HG03469 (cell line): Measurements from ENCODE around the gene CIB4.

Experiments
- ATAC-seq: cut with Tn5 transposase; IDR thresholded peaks from one replicate; pipeline ENCODE4 v1.9.1; 2021; ENCODE audit warnings: mild to moderate bottlenecking, moderate library complexity, moderate number of reproducible peaks; ENCODE audit not compliant: unreplicated experiment

Gene CIB4

DNA sequence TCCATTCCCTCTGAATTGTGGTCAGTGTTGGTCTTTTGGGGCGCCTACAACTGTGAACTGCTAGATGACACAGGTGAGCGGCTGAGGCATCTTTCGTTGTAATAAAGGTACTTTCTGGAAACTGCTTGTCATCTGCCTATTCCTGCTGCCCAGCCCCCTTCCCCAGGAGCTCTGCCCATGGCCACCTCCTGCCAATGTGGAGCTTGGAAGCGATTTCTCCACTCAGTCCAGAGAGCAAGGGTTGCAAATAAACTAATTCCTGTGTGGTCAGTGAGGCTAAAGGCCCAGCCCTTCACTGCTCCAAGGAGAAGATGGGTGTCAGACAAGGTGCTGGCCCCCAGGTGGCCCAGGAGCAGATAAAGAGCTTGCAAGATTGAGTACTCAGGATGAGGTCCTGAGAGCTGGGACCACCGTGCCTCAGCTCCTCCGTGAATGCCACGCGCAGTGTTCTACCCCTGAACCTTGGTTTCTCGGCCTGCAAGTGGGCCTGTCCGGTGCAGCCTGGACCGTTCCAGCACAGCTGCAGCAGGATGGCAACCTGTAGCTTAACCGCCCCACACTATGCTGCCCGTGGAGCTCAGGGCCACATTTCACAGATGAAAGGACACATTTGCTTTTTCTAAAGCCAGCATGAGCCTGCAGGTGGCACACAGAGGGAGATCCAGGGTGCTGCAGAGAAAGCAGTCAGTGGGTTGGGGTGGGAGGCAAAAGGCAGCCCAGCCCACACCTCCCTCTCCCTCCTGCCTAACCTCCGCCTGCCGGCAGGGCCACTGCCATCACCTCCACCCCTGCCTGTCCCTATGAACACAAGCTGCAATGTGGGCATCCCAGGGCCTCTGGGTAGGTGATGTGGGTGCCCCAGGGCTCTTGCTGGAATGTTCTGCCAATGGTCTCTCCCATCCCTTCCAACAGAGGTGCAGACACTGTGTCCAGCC lies 84.6 kb downstream of the CIB4 start:
- no peak for ATAC-seq

DNA sequence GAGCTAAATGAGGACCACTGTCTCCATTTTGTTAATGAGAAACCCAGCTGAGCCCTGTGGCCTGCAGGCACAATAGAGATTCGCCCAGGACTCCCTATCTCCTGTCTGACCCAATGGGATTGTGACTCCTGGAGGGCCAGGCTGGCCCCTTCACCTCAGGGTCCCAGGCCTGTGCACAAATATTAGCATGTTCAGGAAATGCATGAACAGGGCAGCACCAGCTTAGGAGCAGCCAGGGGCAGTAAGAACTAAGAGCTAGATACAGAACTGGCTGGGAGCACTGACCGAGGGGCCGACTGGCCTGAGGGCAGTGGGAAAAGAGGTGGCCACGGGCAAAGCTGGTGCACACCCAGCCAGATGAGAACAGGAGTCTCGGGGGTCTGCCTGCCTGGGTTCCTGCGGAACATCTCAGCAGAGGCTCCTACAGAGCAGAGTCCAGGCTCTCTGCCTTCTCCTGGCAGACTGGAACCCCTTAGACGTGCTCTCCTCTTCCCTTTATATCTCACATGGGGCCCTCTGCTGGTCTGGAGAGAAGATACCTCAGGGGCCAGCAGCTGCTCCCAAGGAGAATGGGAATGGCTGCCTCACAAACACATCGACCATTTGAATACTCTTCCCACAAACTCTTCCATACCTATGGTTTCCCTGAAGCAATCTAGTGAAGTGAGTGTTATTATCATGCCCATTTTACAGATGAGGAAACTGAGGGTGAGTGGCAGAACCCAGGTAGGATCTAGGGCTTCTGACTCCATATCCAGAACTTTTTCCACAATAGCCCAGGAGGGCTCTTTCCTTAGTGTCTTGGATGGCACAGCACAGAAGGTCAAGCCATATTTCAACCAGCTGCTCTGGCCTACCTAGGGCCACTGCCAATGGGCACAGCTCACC lies 85.7 kb downstream of the CIB4 start:
- ATAC-seq: no peak

DNA sequence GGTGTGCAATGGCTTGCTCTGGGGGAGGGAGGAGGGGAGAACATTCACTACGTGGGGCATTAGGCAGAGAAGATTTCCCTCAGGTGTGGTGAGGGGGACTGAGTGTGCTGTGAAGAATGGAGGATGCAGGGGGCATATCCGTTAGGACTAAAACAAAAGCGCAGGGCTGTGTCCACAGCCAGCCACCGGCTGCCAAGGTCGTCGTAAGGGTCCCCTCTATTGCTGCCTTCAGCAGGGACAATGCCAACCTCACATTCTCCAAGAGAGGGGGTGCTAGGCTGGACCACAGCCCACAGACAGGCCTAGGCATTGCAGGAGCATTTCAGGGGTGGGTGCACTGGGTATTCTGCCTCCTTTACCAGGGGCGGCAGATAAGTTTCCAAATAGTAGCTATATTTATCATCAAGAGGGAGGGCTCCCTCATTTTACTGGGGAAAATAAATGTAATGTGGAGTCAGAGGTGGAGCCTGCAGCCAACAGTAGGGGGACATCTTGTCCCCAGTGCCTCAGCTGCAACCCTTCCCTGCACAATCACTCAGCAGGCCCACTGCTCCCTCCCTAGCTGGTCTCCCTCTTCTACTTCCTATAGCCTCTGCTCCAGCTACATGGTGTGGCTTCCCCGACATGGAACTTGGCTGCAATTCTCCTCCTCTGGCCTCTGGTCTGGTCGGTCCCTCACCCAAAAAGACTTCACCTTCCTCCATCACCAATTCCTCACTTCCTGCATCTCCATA lies 88.4 kb downstream of the CIB4 start:
- ATAC-seq: no peak

DNA sequence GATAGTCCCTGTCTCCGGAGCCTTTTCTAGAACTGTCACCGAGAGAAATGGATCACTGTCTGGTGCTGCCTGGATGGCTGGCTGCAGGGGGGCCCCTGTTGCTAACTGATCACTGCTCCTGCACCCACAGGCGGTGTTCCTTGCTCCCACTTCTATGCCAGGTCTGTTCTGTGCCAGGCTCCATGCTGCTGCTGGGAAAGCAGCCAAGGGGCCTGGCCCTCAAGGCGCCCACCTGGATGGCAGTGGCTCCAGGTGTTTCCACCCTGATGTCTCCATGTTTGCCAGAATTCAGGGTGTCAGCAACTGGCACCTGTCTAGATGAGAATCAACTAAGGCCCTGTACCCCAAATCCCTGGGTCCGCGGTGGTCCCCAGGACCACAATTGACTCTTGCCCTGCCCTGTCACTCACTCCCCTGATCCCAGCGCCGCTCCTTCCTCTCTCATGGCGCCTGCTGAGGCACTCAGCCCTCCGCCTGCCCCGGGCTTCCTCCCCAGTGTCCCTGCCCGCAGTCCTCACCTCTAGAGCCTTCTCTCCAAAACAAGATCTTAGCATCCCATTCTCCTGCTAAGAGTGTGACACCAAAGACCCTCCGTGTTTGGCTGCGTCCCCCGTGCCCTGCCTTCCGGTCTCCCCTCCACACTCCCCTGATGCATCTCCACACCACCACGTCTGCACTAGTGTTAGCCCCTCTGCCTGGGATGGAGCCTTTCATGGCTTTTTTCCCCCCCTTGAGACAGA lies 90.7 kb downstream of the CIB4 start:
- ATAC-seq: no peak

DNA sequence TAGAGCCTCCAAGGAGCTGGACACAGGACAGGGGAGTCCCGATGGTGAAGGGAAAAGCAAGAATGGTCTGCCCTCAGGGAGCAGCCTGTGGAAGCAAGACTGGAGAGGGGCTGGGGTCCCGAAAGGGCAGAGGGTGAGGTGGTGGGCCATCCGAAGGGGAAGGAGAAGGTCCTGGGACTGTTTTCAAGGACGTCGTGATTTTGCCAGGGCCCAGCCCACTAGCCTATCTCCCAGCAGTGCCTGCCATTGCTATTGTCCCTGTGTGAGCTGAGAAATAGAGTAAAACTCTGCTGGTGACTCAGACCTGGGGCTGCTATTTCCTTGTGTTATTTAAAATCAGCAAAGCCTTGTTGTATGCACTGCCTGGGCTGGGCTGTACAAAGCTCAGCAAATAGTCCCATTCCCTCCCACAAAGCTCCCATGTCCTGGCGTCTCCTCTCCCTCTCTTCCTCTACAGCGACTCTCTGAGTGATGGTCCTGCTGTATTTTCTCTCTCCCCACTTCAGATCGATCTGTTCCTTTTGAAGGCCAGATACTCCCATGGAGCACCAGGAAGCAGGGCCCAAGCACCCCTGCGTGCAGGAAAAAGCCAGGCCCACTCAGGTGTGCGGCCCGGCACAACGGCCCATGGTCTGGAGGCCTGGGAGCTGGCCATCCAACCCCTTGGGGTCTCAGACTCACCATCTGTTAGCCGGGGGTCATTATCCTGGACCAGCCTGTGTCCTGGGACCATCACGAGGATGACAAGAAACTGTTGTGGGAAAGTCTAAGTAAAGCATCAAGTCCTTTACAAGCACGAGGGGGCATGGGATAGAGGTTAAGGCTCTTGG lies 98.3 kb downstream of the CIB4 start:
- no peak for ATAC-seq

DNA sequence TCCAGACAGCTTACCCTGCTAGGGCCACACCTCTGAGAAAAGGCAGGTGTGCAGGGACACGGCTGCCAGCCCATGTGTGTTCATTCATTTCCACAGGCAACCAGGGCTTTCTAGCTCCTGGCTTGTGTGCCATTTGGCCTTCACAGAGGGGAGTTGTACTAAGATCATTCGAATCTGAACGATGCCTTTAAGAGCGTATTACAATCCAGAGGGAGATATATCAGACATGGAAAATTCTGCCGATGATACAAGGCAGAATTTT lies 99.0 kb downstream of the CIB4 start:
- ATAC-seq: no peak

DNA sequence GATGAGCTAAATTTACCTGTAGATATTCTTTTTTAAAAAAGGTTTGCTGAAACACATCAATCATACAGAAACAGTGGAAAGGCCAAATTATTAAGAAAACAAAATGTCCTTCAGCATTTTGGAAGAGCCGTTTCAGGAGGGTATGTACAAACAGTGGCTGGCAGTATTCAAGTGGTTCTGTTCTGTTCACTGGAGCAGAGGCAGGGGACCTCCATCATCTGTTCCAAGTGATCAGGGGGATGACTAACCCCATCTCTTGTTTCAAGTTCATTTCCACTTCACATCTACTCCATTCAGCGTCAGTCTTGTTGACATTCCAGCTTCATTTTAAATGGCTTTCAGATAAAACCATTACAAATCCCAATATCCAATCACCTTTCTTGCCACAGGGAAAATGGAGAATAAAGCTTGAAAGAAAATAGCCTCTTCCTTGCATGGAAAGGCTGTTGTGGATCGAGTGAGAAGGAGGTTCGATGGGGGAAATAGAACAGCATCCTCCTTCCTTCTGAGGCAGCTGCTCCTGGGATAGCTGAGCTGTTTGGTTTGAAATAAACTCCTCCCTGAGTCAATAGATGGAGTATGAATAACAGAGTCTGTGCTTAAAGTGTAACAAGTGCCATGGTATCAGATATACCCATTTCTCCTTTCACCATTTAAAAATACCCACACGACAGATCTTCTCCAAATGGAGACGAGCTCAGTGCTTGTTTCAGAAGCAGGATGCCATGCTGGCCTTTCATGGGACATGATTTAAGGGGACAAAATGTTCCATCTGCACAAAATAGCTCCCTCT lies 99.6 kb downstream of the CIB4 start:
- ATAC-seq: no peak

DNA sequence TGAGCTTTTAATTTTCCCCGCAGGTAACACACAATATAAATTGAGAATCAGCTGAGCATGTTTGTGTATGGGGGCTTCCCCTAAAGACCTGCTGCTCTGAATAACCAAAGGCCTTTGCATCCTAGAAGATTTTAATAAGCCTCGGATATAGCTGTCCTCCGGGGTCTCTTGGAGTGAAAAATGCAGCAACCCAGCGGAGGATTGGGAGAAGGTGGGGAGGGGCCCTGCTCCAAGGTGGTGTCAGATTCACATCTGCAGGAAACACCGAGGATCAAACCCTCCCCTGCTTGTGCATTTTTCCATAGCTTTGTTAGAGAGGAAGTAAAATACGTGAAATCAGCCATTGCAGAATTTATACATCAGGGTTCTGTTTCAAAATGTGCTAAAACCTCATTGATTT lies 100.2 kb downstream of the CIB4 start:
- no peak for ATAC-seq

DNA sequence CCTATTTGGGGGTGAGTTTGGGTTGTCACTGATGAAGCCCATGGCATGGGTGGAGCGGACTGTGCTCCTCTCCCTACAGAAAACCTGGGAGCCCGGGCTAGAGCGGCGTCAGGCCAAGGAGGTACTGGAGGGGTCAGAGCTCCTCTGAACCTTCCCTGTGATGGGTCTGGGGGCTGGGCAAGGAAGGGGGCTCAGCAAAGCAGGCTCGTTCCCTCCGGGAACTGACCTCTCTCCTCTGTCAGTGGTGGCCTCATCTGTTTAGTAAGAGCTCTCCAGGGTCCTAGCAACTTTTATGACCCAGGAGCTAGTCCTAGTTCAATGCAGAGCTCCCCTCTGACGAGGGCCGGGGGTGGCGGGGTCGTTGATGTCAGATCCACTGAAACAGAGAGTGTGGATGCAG lies 100.9 kb downstream of the CIB4 start:
- no peak for ATAC-seq

DNA sequence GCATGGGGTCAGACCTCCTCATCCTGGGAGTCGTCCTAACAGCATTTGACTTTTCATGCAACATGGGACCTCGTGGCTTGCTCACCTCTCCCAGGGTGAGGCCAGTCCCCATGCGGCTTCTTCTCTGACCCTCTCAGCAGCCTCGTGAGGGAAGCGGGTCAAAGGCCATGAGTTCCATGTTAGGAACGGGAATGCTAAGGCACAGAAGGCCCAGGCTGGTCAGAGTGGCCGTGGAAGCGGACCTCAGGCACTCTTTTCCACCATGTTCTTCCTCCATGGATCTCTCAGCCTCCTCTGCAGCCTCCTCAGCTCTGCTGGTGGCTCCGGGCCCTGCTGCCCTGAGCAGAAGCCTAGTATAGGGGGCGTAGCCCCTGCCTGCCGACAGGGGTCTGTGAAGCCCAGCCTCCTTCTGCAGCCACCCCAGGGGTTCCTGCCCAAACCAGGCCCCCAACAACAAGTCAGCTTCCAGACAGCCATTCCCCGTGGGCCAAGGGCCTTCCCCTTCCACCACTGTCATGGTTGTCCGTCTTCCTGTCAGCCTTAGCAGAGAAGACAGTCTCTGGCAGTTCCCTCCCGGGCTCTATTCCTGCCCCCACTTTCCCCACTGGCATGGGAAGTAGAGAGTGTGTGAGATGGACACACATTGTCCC lies 103.2 kb downstream of the CIB4 start:
- no peak for ATAC-seq

DNA sequence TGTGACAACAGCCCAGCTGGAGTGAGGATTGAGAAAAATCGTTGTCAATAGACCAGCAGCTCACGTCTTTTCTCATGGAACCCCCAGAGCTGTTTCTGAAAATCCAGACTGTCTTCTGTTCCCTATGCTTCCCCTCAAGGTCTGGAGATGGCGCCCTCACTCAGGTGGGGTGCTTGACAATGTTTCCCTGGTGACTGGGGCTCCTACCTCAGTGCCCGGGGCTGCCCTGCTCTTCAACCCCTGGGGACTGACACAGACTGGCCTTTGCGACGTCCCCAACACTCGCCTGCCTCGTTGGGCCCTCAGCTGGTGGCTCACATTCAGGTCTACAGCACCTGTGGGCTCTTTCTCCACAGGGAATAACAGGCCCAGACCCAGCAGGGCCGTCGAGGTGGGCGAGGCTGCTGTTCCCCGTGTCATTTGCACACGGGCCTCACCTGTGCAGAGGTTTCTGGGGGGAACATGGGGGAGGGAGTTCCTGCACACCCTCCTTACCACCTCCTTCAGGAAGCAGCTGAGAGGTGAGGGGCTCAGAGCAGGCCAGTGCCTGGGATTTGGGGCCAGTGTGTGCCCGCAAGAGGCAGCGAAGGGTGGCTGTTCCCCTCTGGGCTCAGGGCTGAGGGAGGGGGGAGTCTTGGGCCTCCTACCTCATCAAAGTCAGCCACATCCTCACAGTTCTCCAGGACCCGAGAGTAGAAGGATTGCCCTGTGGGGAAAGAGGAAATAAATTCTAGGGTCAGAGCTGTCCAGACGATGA lies 103.9 kb downstream of the CIB4 start:
- ATAC-seq: no peak

DNA sequence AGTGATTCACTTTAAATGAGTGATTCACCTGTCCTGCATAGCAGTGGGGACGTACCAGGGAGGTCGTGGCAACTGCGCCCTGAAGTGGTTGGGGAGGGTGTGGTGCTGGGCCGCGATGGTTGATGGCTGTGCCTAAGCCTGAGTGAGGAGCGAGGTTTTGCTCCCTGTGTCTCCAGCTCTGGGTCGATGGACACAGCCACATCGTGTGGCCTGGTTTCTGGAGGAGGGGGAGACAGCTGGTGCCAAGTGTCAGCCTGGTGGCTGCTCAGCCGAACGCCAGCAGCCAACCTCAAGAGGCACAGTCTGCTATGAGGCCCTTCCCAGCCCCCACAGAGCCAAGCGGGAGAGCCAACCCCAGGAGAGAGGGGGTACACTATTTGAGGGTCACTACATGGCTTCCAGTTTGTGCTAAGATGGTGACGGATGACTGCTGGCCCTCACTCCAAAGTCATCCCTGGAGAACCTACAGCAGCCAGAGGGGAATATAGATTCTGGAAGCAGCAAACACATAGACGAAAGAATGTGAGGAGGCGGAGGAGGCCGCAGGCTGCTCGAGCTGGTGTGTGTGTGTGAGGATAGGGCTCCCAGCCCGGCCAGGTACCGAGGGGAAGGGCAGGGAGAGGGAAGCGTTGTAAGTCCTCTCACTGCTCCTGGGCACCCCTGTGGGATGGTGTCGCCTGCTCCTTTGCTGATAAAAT lies 104.6 kb downstream of the CIB4 start:
- ATAC-seq: no peak

DNA sequence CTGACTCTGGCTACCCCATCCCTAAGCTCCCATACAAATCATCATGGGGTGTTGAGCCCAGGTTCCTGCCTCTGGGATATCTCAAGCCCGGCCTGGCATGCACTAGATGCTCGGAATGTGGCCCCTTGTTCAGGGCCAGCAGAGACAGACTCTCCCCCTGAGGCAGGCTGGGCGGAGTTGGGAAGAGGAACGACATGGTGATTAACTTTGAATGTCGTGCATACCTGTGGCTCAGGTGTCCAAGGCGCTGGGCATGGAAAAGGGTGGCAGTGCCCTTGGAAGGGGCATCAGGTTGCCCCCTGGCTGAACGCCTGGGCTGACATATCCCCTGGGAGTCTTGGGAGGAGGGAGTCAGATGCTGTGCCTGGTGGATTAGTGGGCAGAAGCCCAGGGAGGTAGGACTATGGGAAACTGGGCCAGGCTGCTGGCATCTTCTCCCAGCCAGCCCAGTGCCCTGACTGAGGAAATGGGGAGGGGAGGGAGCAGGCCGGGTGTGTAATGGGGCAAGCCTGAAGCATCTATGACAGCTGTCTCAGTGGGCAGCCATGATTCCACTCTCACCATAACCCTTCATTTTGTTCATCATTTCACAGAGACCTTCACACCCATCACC lies 105.4 kb downstream of the CIB4 start:
- ATAC-seq: no peak

DNA sequence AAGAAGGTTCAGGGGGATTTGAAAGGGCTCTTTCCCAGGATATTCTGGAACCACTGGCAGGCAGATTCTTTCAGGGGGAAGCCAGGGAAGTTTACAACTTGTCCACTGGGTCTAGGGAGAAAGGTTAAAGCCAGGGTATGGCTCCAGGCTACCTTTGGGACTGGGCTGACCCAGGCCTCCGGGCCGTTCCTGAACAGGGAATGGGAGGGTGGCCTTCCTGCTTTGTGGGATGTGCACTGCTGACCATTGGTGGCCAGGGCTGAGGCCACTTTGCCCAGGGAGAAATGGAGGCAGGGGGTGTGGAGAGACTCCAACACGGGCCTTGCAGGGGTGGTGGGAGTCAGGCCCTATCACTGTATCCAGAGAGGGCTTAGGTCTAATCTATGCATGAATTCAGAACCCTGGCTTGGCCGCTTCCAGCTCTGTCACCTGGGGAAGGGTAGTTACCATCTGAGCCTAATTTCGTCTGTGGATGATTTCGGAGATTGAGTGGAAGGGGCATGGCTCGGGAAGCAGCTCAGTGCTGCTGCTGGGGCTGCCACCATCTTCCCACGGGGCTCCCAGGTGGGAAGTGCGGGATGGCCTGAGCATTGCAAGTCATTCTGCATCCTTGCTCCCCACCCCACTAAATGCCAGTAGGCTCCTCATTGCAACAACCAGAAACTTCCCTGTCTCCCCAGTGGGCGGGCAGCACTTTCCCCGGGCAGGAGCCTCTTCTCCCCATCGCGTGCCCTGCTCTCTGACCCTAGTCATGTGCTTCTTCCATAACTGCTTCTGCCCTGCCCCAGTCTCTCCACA lies 106.1 kb downstream of the CIB4 start:
- ATAC-seq: no peak

DNA sequence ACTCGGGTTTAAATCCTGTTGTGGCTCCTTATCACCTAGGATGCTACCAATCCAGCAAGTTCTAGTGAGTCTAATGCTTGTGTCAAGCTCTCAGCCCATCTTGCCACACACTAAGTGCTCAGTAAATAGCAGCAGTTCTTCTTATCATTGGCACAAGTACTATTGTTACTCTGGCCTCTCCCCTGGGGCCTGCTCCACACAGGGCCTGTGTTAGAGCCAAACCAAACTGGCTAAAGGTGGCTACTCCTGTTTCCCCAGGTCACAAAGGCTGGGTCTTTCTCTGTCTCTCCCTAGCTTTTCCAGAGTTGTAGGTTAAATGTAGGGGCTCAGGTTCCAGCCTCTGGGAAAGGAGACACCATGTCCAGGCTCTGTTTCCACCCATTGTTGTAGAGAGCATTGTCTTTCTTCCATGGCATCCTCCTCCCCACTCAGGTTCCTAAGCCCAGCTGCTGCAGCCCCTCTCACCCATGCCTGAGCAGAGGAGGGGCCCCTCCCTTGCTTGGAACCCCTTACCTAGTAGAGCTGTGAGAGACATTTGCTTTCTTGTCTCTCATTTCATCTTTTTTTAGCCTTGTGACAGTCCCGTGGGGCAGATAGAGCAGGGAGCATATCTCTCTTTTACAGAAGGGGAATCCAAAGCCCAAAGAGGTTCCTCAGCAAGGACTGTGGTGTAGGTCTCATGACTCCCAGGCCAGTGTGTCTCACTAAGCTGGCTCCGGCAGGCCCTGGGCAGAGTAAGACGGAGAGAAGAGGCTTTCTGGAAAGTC lies 106.9 kb downstream of the CIB4 start:
- ATAC-seq: no peak
